Activated effector memory CD4-positive, alpha-beta T cell treated with anti-CD3 and anti-CD28 coated beads, Interleukin-2, amount 50 U/mL, for 16 hours (primary cell): ENCODE results near the gene TMTC2.
A peak's percentile ranks its signal among the peaks of the same experiment; 100 is the strongest.

ENCODE experiments used
- DNase-seq: peaks from one replicate; pipeline ENCODE4 v3.0.0-alpha.2; 2020

Gene TMTC2

GRCh38 chr12:82686168-82687020 lies at the start of gene TMTC2:
Gene TMTC2 (plus strand): TSS chr12:82686906.
- peak; percentile 96 for DNase-seq

GRCh38 chr12:82638324-82638723 lies 48.4 kb upstream of the TMTC2 start:
- DNase-seq = no peak

GRCh38 chr12:82644896-82645295 lies 41.8 kb upstream of the TMTC2 start:
- DNase-seq = no peak

GRCh38 chr12:82645414-82645813 lies 41.3 kb upstream of the TMTC2 start:
- no peak for DNase-seq

- DNase-seq = no peak
Observed at GRCh38 chr12:82647853-82648252, 38.9 kb upstream of the TMTC2 start.

- no peak for DNase-seq
Observed at GRCh38 chr12:82648259-82648909, 38.3 kb upstream of the TMTC2 start.

- DNase-seq = no peak
Observed at GRCh38 chr12:82650627-82651337, 35.9 kb upstream of the TMTC2 start.

GRCh38 chr12:82651489-82651888 lies 35.2 kb upstream of the TMTC2 start:
- no peak for DNase-seq

GRCh38 chr12:82652071-82652470 lies 34.6 kb upstream of the TMTC2 start:
- DNase-seq = no peak

- no peak for DNase-seq
Observed at GRCh38 chr12:82655751-82656150, 31.0 kb upstream of the TMTC2 start.

- no peak for DNase-seq
Observed at GRCh38 chr12:82659343-82660207, 27.1 kb upstream of the TMTC2 start.

- DNase-seq = no peak
Observed at GRCh38 chr12:82660541-82661325, 26.0 kb upstream of the TMTC2 start.

- DNase-seq = no peak
Observed at GRCh38 chr12:82663893-82664292, 22.8 kb upstream of the TMTC2 start.

- no peak for DNase-seq
Observed at GRCh38 chr12:82665142-82665923, 21.4 kb upstream of the TMTC2 start.

GRCh38 chr12:82666830-82667229 lies 19.9 kb upstream of the TMTC2 start:
- no peak for DNase-seq

GRCh38 chr12:82671673-82672195 lies 15.0 kb upstream of the TMTC2 start:
- no peak for DNase-seq

- no peak for DNase-seq
Observed at GRCh38 chr12:82672811-82673495, 13.8 kb upstream of the TMTC2 start.

GRCh38 chr12:82673698-82674097 lies 13.0 kb upstream of the TMTC2 start:
- DNase-seq = no peak

GRCh38 chr12:82675246-82675645 lies 11.5 kb upstream of the TMTC2 start:
- DNase-seq = no peak

- DNase-seq = no peak
Observed at GRCh38 chr12:82682326-82682725, 4.4 kb upstream of the TMTC2 start.
